ENCODE data around the gene ALKAL2. TPM values are rescaled to one million over a fixed set of nuclear protein-coding genes. Genes with fewer than 3 reads are reported as not detected.

ALKAL2 gene
- polyA plus RNA-seq, 1 experiment: not detected

- H3K27me3 ChIP-seq (ENCODE audit: control insufficient read depth, insufficient read depth, low read length): no peaks in the 10 kb centered on the region
- POLR2A ChIA-PET: no interaction called here
- CTCF ChIA-PET: interaction anchor here (5.5 kb wide), 1 partner anchor 34 kb away, joined by 21 read pairs; no protein-coding TSS in a partner anchor
- no peaks in the 10 kb centered on the region for H3K36me3 ChIP-seq (ENCODE audit: control insufficient read depth, insufficient read depth, low read length)
- no peak overlapping the region for H3K4me3 ChIP-seq (ENCODE audit: low read depth, low read length)
- TF ChIP-seq CTCF (IDR thresholded peaks at IDR 0.05; ENCODE audit: insufficient read depth, low read depth, low read length): no peak
- no peak for DNase-seq (ENCODE audit: low read depth)
These were observed 32.7 kb downstream of the ALKAL2 start for GRCh38 chr2:255195-255594.

DNA sequence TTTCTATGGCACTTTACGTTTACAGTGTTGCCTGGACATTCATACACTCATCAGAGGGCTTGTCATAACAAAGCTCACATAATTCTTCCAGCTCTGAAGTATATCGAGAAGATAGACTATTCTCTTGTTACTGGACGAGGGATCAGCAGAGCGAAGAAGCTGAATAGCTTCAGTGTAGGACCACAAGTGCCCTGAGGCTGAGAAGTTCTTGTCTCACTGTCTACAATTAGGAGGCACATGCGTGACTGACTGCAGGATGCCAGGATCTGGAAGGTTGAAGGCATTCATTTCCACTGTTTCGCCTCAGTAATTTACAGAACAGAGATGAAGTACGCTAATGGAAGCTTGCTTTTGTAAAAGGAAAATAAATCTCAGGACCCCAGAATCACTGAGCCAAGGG is 33.6 kb downstream of the ALKAL2 start:
- CTCF ChIA-PET: interaction anchor here (5.5 kb wide), 1 partner anchor 35 kb away, joined by 21 read pairs; no protein-coding TSS in a partner anchor
- H3K36me3 ChIP-seq (ENCODE audit: control insufficient read depth, insufficient read depth, low read length): no peaks in the 10 kb centered on the region
- H3K4me3 ChIP-seq (ENCODE audit: low read depth, low read length): no peak overlapping the region
- DNase-seq (ENCODE audit: low read depth): no peak
- no peaks in the 10 kb centered on the region for H3K27me3 ChIP-seq (ENCODE audit: control insufficient read depth, insufficient read depth, low read length)
- POLR2A ChIA-PET: no interaction called here
- no peak for TF ChIP-seq CTCF (IDR thresholded peaks at IDR 0.05; ENCODE audit: insufficient read depth, low read depth, low read length)

DNA sequence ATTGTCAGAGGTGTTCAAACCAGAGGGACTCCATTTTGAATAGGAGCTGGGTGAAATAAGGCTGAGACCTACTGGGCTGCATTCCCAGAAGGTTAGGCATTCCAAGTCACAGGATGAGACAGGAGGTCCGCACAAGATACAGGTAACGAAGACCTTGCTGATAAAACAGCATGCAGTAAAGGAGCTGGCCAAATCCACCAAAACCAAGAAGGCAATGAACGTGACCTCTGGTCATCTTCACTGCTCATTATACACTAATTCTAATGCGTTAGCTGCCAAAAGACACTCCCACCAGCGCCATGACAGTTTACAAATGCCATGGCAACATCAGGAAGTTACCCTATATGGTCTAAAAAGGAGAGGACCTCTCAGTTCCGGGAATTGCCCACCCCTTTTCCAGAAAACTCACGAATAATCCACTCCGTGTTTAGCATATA is 34.7 kb downstream of the ALKAL2 start:
- CTCF ChIA-PET: no interaction called here
- no peak for TF ChIP-seq CTCF (IDR thresholded peaks at IDR 0.05; ENCODE audit: insufficient read depth, low read depth, low read length)
- DNase-seq (ENCODE audit: low read depth): no peak

GRCh38 chr2:252001-252602 is 35.8 kb downstream of the ALKAL2 start:
- H3K27me3 ChIP-seq (ENCODE audit: control insufficient read depth, insufficient read depth, low read length): no peaks in the 10 kb centered on the region
- no peak for DNase-seq (ENCODE audit: low read depth)
- POLR2A ChIA-PET: no interaction called here
- no peak for TF ChIP-seq CTCF (IDR thresholded peaks at IDR 0.05; ENCODE audit: insufficient read depth, low read depth, low read length)
- no peak overlapping the region for H3K4me3 ChIP-seq (ENCODE audit: low read depth, low read length)
- CTCF ChIA-PET: no interaction called here
- H3K36me3 ChIP-seq (ENCODE audit: control insufficient read depth, insufficient read depth, low read length): no peaks in the 10 kb centered on the region; the same call in 1 of the 2 replicates

More for the DNA sequence above, 34.7 kb downstream of the ALKAL2 start:
- H3K36me3 ChIP-seq (ENCODE audit: control insufficient read depth, insufficient read depth, low read length): no peaks in the 10 kb centered on the region; the same call in 1 of the 2 replicates
- POLR2A ChIA-PET: no interaction called here
- no peak overlapping the region for H3K4me3 ChIP-seq (ENCODE audit: low read depth, low read length)
- H3K27me3 ChIP-seq (ENCODE audit: control insufficient read depth, insufficient read depth, low read length): no peaks in the 10 kb centered on the region

- Histone ChIP-seq H3K36me3 (ENCODE audit: control insufficient read depth, insufficient read depth, low read length) (peaks cover 4% of the 10 kb centered on the region), H3K27me3 (ENCODE audit: control insufficient read depth, insufficient read depth, low read length) (no peaks in the 10 kb centered on the region), H3K4me3 (ENCODE audit: low read depth, low read length) (no peak overlapping the region)
- ChIA-PET CTCF (interaction anchor here (0.7 kb wide), 1 partner anchor 387 kb away, joined by 3 read pairs; no protein-coding TSS in a partner anchor), POLR2A (no interaction called here)
- no peak for TF ChIP-seq CTCF (IDR thresholded peaks at IDR 0.05; ENCODE audit: insufficient read depth, low read depth, low read length)
- no peak for DNase-seq (ENCODE audit: low read depth)
These were observed 38.3 kb downstream of the ALKAL2 start for GRCh38 chr2:249538-250042.
